HG02885 (cell line): ENCODE measurements around the gene UGGT1.

Experiments
- ATAC-seq: cut with Tn5 transposase; IDR thresholded peaks from one replicate; pipeline ENCODE4 v1.9.1; 2021; ENCODE audit warnings: mild to moderate bottlenecking; ENCODE audit not compliant: unreplicated experiment, poor library complexity

UGGT1 gene

DNA sequence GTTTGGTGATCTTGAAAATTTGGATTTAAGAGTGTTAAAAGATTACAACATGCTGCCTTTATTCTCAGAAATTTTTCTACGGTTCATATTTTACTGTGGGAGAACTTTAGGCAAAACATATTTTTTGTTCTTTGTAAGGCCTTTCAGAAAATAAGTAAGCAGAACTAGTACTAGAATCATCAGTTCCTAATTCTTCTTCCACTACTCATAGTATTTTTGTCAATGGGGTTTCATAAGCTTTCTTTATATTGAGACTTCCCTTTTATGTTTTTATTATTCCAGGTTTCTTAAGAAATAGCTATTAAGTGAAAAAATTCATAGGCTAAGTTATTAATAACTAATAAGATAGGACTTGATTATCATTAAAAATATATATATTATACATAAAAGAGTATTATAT is 12.4 kb downstream of the UGGT1 start:
- ATAC-seq: no peak

DNA sequence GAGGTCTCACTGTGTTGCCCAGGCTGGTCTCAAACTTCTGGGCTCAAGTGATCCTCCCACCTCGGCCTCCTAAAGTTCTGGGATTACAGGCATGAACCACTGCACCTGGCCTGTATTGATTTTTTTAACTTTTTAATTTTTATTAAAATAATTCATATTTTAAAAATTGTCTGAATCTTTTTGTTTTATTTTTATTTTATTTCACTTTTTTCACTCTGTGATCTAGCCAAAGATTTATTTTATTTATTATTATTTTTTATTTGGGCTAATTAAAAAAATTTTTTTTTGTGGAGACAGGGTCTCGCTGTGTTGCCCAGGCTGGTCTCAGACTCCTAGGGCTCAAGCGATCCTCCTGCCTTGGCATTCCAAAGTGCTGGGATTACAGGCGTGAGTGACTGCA is 14.1 kb downstream of the UGGT1 start:
- ATAC-seq: no peak

DNA sequence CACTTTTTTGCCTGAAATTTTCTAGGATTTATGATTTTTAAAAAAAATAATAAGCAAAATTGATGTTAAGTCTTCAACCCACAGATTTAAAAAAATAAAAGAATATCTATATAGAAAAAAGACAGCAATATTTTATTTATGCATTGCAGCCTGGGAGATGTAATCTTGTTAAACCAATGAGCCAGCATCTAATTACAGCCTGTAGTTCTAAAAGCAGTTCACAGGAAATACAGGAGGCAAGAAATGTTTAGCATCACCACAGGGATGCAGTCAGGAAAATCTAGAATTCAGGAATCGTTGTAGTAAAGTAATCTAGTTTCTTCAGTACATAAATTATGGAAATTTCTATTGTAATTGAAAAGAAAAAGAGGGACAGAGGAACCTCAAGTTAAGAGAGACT is 17.2 kb downstream of the UGGT1 start:
- no peak for ATAC-seq

DNA sequence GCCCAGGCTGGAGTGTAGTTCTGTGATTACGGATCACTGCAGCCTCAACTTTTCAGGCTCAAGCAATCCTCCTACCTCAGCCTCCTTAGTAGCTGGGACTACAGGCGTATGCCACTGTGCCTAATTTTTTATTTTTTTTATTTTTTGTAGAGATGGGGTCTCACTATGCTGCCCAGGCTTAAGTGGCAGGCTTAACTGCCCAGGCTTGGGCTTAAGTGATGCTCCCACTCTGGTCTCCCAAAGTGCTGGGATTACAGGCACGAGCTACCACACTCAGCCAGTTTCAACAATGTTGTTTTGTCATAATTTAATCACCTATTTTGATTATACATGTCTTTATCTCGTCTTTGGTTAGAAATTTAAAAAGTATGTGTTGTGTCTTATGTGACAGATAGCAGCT is 18.2 kb downstream of the UGGT1 start:
- no peak for ATAC-seq

DNA sequence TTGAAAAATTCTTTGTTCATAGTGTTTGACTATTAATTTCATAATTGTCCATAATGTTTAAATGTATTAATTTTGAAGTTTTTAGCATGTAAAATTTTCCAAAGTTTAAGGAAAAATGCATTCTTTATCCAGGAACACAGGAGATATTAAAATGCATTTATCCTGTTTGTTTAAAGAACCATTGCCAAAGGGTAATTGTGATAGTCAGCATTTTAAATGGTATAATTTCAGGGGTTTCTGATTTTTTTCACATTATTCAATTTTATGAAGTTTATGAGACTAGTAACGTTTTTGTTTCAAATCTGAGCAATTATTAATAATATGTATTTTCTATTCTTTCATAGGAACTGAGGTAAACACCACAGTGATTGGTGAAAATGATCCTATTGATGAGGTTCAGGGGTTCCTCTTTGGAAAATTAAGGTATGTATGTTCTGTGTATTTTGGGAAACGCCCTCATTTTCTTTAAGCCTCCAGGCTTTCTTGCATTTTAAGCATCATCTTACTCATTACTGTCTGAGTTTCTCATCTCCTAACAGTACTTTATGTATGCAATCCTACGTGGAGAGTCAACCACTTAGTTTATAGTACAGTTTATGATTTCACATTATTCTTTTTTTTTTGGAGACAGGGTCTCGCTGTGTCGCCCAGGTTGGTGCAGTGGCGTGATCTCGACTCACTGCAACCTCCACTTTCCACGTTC is 25.1 kb downstream of the UGGT1 start:
- ATAC-seq: no peak

DNA sequence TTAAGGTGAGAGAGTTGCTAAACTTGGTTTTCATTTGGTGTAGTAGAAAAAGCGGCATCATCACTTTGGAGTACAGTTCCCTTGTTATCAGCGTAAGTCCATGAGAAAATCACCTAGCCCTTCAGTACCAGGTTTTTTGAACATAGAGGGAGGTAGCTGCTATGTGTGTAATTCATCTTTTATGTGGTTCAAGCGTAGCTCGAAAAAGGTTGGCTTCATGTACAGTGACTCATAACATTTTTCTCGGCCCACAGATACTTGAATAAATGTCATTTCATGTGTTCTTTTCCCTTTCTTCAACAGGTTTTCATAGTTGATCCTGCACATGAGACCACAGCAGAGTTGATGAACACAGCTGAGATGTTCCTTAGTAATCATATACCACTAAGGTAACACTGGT is 43.6 kb downstream of the UGGT1 start:
- no peak for ATAC-seq

DNA sequence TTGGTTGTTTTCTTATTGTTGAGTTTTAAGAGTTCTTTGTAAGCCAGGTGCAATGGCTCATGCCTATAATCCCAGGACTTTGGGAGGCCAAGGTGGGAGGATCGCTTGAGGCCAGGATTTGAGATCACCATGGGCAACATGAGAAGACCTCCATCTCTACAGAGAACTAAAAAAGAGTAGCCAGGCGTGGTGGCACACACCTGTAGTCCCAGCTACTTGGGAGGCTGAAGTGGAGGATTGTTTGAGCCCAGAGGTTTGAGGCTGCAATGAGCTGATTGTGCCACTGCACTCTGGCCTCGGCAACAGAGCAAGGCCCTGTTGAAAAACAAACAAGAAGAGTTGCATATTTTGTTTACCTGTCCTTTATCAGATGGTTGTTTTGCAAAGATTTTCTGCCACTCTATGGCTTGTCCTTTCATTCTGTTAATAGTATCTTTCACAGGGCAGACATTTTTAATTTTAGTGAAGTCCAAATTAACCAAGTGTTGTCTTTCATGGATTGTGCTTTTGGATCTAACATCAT is 46.2 kb downstream of the UGGT1 start:
- ATAC-seq: no peak

DNA sequence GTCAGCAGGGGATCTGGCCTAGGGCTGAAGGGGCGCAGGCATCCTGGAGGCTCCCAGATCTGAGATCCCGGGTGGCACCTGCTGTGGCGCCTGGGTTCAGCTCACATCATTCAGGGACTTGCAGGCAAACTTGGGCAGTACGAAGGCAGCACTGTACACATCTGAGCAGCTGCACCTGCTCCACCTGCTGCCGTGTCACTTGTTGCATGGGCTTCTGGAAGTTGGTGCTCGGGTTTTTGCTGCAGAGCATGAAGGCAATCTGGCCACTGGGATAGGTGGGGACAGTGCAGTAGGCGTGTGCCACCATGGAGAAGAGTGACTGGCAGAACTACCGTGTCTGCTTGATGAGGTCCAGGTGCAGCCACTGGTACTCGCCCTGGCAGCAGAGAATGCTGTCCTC is 48.6 kb downstream of the UGGT1 start:
- ATAC-seq: no peak

DNA sequence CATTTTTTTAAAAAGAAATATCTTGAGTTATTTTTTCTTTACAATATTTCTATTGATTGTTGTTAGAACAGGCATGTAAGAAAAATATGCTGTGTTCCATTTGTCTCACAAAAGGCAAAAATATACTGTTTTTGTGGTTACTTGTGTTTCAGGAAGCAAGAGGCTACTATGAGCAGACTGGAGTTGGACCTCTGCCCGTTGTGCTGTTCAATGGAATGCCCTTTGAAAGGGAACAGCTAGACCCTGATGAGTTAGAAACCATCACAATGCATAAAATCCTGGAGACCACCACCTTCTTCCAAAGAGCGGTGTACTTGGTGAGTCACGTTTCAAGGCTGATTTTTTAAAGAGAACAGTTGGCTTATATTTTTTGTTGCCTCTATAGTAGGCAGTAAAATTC is 54.7 kb downstream of the UGGT1 start:
- ATAC-seq: no peak

DNA sequence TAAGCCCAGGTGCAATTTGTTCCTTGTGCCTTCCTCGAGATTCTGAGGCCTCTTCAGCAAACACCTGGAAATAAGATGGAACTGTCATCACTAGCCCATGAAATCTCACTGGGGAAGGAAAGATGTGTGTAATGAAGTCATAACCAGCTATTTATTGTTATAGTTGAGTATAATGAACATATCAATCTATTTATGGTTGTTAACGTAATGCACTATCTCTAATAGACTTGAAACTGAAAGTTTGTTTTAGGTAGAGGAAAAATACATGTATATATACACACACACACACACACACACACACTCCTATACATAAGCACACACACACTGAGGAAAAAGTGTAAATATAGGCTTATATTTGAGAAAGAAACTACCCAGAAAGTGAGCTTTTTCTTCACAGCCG is 62.8 kb downstream of the UGGT1 start:
- no peak for ATAC-seq

DNA sequence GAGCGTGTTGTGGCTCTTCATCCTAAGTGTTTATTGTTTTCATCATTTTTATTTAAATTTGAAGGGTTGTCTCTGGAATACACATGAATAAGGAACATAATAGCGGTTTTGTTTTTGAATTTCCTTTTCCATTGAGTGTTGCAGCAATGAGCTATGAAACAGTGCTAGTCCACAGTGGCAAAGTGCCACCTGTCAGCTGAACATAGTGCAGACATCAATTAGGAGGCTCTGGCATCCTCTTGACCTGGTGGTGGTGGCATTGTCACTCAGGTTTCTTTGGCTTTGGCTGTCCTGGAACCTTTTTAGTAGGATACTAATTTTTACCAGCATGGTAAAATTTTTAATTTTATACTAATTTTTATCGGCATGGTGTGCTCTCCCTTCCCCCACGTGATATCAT is 63.2 kb downstream of the UGGT1 start:
- no peak for ATAC-seq

DNA sequence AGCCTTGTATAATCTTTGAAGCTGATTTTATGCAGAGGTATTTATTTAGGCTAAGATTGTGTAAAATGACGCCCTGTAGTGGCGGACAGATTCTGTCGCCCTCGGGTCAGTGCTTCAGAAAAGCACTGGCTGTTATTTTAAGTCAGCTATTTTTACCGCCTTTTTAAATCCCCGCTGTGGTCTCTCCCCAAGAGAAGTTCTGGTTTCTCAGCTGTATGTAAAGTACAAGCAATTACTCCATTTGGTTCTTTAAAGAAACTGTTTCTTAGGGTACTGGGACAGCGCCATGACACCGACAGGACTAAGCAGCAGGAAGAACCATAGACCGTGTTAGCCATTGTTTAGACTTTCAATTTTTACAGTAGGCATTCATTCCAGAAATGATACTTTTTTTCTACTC is 65.0 kb downstream of the UGGT1 start:
- no peak for ATAC-seq

DNA sequence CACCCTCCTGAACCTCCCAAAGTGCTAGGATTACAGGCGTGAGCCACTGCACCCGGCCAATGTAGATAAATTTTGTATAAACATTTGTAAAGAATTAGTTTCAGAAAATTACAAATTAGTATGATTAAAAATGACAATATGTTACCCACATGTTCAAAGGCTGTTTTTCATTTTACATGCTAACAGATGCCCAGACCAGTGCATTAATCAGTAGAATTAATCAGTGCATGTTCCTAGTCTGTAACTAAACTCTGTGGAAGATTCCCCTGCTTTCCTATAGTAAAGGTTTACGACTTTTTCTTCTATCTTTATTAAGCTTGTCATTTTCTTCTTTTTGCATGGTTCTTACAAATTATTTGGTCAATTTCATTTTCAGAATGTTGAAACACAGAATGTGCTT is 65.8 kb downstream of the UGGT1 start:
- ATAC-seq: no peak

DNA sequence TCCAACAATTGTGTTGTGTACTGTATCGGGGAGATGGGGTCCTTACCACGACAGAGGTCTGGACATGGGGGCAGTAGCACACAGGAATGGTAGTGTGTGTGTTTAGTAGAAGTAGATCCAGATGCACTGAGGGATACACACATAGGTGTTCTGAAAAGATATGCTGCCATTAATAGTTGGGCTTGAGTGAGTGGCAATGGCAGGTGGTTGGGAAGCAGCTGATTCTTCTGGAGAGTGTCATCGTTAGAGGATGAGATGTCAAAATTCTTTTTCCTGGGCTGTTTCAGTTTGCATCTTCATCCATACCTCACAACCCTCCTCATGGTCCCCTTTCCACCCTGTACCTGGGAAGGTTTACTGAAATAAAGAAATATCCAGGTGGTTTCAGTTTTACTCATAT is 66.6 kb downstream of the UGGT1 start:
- ATAC-seq: no peak

DNA sequence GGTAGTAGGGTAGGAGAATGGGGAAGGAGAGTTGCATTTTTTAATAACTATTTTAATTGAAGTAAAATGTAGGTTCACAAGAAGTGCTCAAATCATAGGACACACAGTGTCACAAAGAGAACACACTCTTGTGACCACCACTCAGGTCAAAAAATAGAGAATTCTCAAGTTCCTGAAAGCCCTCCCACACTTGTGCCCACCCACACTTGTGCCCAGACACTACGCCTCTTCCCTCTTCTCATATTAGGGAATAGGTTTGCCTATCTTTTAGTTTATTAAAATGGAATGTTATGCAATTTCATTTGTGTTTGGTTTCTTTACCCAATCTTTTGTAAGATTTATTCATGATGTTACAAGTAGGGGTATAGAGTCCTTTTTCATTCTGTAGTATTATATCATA is 67.2 kb downstream of the UGGT1 start:
- no peak for ATAC-seq

DNA sequence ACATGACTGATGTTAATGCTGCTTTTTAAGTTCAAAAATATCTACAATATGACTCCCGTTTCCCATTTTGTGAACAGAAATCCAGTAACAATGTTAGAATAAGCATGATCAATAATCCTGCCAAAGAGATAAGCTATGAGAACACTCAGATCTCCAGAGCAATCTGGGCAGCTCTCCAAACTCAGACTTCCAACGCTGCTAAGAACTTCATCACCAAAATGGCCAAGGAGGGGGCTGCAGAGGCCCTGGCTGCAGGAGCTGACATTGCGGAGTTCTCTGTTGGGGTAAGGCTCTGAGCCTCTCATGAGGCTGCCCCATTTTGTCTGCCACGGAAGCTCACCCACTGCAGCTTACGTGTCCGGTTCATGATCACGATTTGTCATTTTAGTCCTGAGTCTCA is 68.4 kb downstream of the UGGT1 start:
- ATAC-seq: no peak

DNA sequence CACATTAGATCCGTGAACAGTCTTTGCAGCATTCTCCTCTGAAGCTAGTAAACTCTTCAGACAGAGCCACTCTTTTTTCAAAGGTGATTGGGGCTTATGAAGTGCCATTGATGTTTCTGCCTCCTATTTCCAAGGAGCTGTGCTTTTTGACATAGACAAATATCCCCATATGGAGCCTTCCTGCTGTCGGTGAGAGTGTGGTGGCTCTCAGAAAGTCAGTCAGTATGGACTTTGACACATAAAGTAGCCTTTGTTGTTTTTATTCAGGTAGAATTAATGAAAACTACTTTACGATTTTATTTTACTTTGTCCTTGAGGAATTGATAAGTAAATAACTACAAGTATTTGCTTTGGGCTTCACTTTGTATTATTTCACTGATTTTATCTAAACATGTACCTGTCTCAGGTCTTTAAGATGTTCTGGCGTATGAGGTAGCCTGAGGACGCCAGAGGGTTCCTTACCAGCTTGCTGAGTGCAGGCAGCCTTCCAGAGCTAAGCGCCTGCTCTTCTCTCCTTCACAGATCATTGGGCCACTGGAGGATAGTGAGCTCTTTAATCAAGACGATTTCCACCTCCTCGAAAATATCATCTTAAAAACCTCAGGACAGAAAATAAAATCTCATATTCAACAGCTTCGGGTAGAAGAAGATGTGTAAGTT is 69.7 kb downstream of the UGGT1 start:
- ATAC-seq: no peak

DNA sequence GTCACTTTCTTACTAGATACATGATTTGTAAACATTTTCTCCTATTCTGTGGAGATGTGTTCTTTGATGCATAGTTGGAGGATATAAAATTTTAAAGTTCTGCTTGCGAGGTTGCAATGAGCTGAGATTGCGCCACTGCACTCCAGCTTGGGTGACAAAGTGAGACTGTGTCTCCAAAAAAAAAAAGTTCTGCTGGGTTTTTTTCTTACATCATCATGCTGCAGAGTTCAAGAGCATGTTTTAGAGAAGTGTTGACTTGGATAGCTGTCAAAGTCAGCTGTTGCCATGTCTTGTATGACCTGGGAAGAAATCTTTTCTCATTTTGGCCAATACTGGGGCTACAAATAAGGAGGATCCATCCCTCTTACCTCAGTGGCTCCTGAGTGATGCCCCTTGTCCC is 71.3 kb downstream of the UGGT1 start:
- no peak for ATAC-seq

DNA sequence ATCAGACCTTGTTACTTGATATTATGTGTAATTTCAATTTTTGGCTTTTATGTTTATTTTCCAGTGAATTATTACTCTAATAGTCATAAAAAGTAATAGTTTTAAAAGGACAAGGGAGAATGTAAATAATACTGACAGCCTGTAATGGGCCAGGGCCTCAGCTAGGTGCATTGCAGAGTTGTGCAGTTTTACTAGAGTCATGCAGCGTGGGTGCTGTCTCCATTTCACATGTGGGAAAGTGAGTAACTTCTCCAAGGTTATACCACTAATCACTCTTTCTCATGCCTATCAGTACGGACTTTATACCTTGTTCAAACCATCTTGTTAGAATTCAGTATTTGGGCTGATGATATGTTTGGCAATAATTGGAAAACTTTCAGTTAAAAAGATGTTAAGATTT is 73.3 kb downstream of the UGGT1 start:
- no peak for ATAC-seq

DNA sequence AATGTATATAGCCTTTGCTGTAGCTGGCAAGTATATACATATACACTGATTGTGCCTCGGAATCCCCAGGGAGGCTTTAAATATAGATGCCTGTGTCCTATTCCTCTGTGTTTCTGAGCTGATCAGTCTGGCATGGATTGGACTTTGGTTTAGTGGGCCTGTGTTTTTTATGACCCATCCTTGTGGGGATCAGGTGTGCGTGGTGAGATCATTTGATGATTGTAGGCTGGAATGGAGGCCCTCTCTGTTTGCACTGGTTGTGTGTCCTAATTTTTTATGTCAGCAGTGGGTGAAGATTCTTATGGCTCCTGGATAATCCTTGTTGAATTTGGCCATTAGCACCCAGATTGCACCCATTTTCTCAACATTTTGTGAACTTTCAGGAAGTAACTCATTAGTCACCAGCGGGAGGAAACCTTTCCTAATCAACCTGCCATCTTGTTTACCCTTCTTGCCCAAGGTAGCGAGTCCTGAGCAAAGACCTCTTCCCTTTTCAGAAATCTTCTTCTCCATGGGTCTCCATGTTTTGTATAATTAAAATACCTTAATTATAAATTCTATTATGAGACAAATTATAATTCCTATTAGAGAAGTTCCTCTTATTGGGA is 75.8 kb downstream of the UGGT1 start:
- no peak for ATAC-seq

DNA sequence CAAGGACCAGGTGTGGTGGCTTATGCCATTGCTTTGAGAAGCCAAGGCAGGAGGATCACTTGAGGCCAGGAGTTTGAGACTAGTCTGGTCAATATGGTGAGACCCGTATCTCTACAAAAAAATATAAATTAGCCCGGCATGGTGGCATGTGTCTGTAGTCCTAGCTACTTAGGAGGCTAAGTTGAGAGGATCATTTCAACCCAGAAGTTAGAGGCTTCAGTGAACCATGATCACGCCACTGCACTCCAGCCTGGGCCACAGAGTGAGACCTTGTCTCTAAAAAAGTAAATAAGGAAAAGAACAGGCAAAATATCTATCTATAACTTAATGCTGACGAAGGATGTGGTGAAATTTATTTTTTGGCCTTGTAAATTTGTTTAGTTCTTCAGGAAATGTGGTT is 78.1 kb downstream of the UGGT1 start:
- ATAC-seq: no peak

DNA sequence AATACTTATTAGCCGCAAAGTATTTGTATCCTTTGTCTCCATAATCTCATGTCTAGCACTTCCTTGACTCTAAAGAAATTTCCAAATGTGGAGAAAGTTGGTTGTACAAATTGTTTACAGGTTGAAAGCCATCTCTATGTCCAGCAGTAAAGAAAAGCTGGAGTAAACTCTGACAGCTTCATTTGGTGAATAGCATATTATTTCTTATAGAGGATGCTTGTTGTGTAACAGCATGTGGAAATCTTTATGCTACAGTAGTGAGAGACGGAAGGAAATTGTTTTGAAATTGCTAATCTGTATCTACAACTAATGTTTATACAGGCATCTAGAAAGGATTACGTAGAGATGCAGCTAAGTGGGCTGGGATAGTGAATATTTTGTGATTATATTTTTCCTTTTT is 78.5 kb downstream of the UGGT1 start:
- no peak for ATAC-seq
